HCT116 (cell line): ENCODE measurements around the gene RAB3B. TPM values are rescaled to one million over a fixed set of nuclear protein-coding genes. Genes with fewer than 3 reads are reported as not detected.

Source experiments
- ATAC-seq: fragments of 200-7000 bp; cut with Tn5 transposase; 2 replicates; pipeline ENCODE4 v1.9.1; 2020; ENCODE audit warnings: mild to moderate bottlenecking, moderate library complexity
- Bru-seq: library from RNA; stranded (reverse); fragments of 400-500 nt; gene quantifications from one replicate; lab custom pipeline; 2021; lab: Mats Ljungman, UMichigan
- BruChase-seq, 2 experiments: library from RNA; stranded (reverse); fragments of 400-500 nt; gene quantifications; one replicate each; lab custom pipeline; 2021; lab: Mats Ljungman, UMichigan
- BruUV-seq: library from RNA; stranded (reverse); fragments of 400-500 nt; replicated peaks from 2 replicates; lab custom pipeline; 2021; lab: Mats Ljungman, UMichigan
- CTCF ChIA-PET: fragments of 300-600 bp; sonication (Branson Sonifier 250); formaldehyde crosslinking; loops from one replicate; lab custom pipeline; 2021; ENCODE audit warnings: antibody characterized with exemption; lab: Charles Lee
- POLR2A ChIA-PET: fragments of 300-600, 350-600 bp; sonication (Branson Sonifier 250); formaldehyde crosslinking; loops from one replicate; lab custom pipeline; 2021; ENCODE audit warnings: antibody characterized with exemption; lab: Charles Lee
- RAD21 ChIA-PET, 2 experiments: fragments of 300-600 bp; sonication (Branson Sonifier 250); formaldehyde crosslinking; loops; one replicate each; lab custom pipeline; 2023; ENCODE audit warnings: low total read pairs in 2 of 2; ENCODE audit not compliant: uncharacterized antibody in 2 of 2, unreplicated experiment in 2 of 2, low non-redundant PET in 1 of 2; lab: Charles Lee
- DNase-seq: peaks from one replicate; pipeline ENCODE4 v3.0.0-alpha.2; 2010; ENCODE audit warnings: low read depth, low spot score
- H2AFZ ChIP-seq: fragments of 200-600 bp; shearing (Covaris generic), sonication (generic); 2 replicates; pipeline ENCODE4 v1.6.1; 2017; ENCODE audit warnings: low read depth, mixed run types, mixed read lengths, antibody characterized with exemption, low read length; ENCODE audit not compliant: poor library complexity, severe bottlenecking
- H3K27ac ChIP-seq: 2 replicates; pipeline ENCODE4 v1.5.1; 2012; ENCODE audit warnings: low read depth, low read length
- H3K27me3 ChIP-seq: fragments of 200-600 bp; sonication (generic); 2 replicates; pipeline ENCODE4 v1.6.1; 2016; ENCODE audit warnings: mixed run types, low read length, mixed read lengths; ENCODE audit not compliant: insufficient read depth
- H3K36me3 ChIP-seq, 2 experiments: fragments of 200-500 bp in 1 of 2; fragments of 200-600 bp in 1 of 2; sonication (Bioruptor generic) in 1 of 2; sonication (generic) in 1 of 2; 2 replicates each; pipeline versions ENCODE4 v1.5.1 to v1.6.1; 2014 to 2016; ENCODE audit warnings: low read length in 2 of 2, inconsistent platforms in 1 of 2, mixed read lengths in 1 of 2, mixed run types in 1 of 2; ENCODE audit not compliant: insufficient read depth in 2 of 2, control insufficient read depth in 1 of 2
- H3K4me1 ChIP-seq, 2 experiments: fragments of 200-600 bp in 1 of 2; sonication (generic) in 1 of 2; 2 replicates each; pipeline versions ENCODE4 v1.5.1 to v1.6.1; 2012 to 2017; ENCODE audit warnings: low read length in 2 of 2, inconsistent platforms in 1 of 2, mild to moderate bottlenecking in 1 of 2, mixed read lengths in 1 of 2, mixed run types in 1 of 2, moderate library complexity in 1 of 2; ENCODE audit not compliant: insufficient read depth in 2 of 2, control insufficient read depth in 1 of 2
- H3K4me2 ChIP-seq: fragments of 200-600 bp; sonication (generic); 2 replicates; pipeline ENCODE4 v1.6.1; 2017; ENCODE audit warnings: mixed run types, low read length, mixed read lengths
- H3K4me3 ChIP-seq, 2 experiments: fragments of 200-600 bp in 1 of 2; sonication (generic) in 1 of 2; replicated peaks in 1 of 2; 2 replicates each; pipeline ENCODE4 v1.5.1; 2011 to 2016; ENCODE audit warnings: low read length in 2 of 2, control low read depth in 1 of 2, low read depth in 1 of 2, mild to moderate bottlenecking in 1 of 2, mixed read lengths in 1 of 2, mixed run types in 1 of 2
- H3K79me2 ChIP-seq: fragments of 200-600 bp; sonication (generic); 2 replicates; pipeline ENCODE4 v1.6.1; 2017; ENCODE audit warnings: mild to moderate bottlenecking, mixed run types, low read length, moderate library complexity, mixed read lengths; ENCODE audit not compliant: insufficient read depth
- H3K9ac ChIP-seq: fragments of 200-600 bp; sonication (generic); 2 replicates; pipeline ENCODE4 v1.6.1; 2016; ENCODE audit warnings: low read length, mixed read lengths
- H3K9me2 ChIP-seq: fragments of 200-600 bp; sonication (generic), shearing (Covaris generic); 2 replicates; pipeline ENCODE4 v1.6.1; 2017; ENCODE audit warnings: mixed run types, mild to moderate bottlenecking, moderate library complexity; ENCODE audit not compliant: insufficient read depth
- H3K9me3 ChIP-seq, 2 experiments: fragments of 200-500 bp in 1 of 2; fragments of 200-600 bp in 1 of 2; sonication (Bioruptor generic) in 1 of 2; sonication (generic) in 1 of 2; 2 replicates each; pipeline ENCODE4 v1.6.1; 2014 to 2017; ENCODE audit warnings: low read length in 2 of 2, mixed read lengths in 2 of 2, inconsistent platforms in 1 of 2, low read depth in 1 of 2, mild to moderate bottlenecking in 1 of 2, mixed run types in 1 of 2, moderate library complexity in 1 of 2; ENCODE audit not compliant: control insufficient read depth in 1 of 2, insufficient read depth in 1 of 2
- H4K20me1 ChIP-seq: fragments of 200-600 bp; sonication (generic), shearing (Covaris generic); 2 replicates; pipeline ENCODE4 v1.6.1; 2017; ENCODE audit warnings: mixed run types, mild to moderate bottlenecking, moderate library complexity; ENCODE audit not compliant: insufficient read depth
- ATF3 ChIP-seq: IDR thresholded peaks from 2 replicates; pipeline ENCODE4 v1.6.1; 2012
- CBX3 ChIP-seq: IDR thresholded peaks from 2 replicates; pipeline ENCODE4 v1.6.1; 2012; ENCODE audit warnings: low read depth
- ELF1 ChIP-seq: IDR thresholded peaks from 2 replicates; pipeline ENCODE4 v1.6.1; 2012; ENCODE audit warnings: low read depth, borderline replicate concordance
- POLR2AphosphoS5 ChIP-seq: IDR thresholded peaks from 2 replicates; pipeline ENCODE4 v1.6.1; 2011; ENCODE audit warnings: mild to moderate bottlenecking, low read depth, low read length, moderate library complexity
- SIN3A ChIP-seq: IDR thresholded peaks from 2 replicates; pipeline ENCODE4 v1.6.1; 2012; ENCODE audit warnings: low read depth
- ZNF274 ChIP-seq: fragments of 200-500 bp; sonication (Bioruptor generic); IDR thresholded peaks from 2 replicates; pipeline ENCODE4 v1.6.1; 2014; ENCODE audit warnings: mild to moderate bottlenecking, low read depth, low read length, inconsistent platforms
- intact Hi-C: fragments of 100-400 bp; cut with micrococcal nuclease; formaldehyde crosslinking; loops from 2 replicates; pipeline ENCODE4 v1.10.0; 2022
- long read RNA-seq: library from polyadenylated mRNA; unstranded; transcript quantifications from one replicate; pipeline ENCODE4 v2.0.0, GENCODE V29; 2021; ENCODE audit not compliant: unreplicated experiment
- polyA plus RNA-seq: library from polyadenylated mRNA; unstranded; fragments of >200 nt; gene quantifications from 2 replicates; pipeline ENCODE4 v1.2.1, GENCODE V29; 2012; ENCODE audit warnings: missing spikeins
- total RNA-seq: library from RNA; stranded (reverse); gene quantifications from one replicate; pipeline ENCODE4 v1.2.1, GENCODE V29; 2021; ENCODE audit not compliant: unreplicated experiment
- TF ChIP-seq, protein P1 (sequence below): IDR thresholded peaks from 2 replicates; pipeline ENCODE4 v1.6.1; 2012

RAB3B gene
- total RNA-seq (15.1 TPM), Bru-seq, nascent RNA (percentile 63 among the genes with signal in this experiment), BruChase-seq, experiment 1, labeled RNA remaining after a 6-hour chase (percentile 83 among the genes with signal in this experiment), BruChase-seq, experiment 2, labeled RNA remaining after a 2-hour chase (percentile 73 among the genes with signal in this experiment)
- polyA plus RNA-seq = 4.9 and 6.3 TPM in 2 replicates
- long read RNA-seq, full-length matches to known transcripts = 22 of 38 reads
- long read RNA-seq, partial matches to known transcripts = 1 of 38 reads
- long read RNA-seq, other reads (novel, unspliced or antisense) = 15 of 38 reads

DNA sequence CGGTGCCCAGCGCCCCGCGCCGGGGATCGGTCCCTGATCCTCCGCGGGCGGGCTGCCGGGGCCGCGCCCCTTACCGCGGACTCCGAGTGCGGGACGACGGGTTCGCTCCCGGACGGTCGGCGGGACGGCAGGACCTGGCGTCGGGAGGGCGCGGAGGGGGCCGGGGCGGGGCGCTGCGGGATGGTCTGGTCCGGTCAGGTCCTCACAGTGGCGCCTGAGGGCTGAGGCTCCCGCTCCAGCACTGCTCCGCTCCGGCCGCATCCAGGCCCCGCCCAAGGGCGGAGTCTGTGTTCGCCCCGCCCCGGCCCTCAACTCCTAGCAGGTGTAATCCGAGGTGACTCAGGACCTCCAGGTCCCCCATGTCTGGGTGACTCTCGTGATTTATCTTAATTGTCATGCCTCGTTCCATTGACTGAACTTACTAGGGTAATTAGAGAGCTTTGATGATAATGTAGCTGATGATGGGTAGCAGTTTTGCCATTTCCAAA is at the start of gene RAB3B:
TSS of gene RAB3B (minus strand) at position 223 of the 488 bp plus-strand sequence. CDS start 13,583 bp downstream, outside the sequence.
- DNase-seq (peak; percentile 51), ATAC-seq (peak; percentile 100)
- ChIA-PET POLR2A (no interaction called here), CTCF (no interaction called here), RAD21 (no interaction called here)
- Histone ChIP-seq H3K79me2 (no peaks in the 10 kb centered on the region), H2AFZ (no peak within 1 kb of the TSS), H4K20me1 (no peaks in the 10 kb centered on the region), H3K27ac (peak within 1 kb of the TSS; percentile 37; the same call in 1 of the 2 replicates), H3K4me2 (peak within 1 kb of the TSS; percentile 83), H3K36me3 (no peaks in the 10 kb centered on the region), H3K9ac (peak within 1 kb of the TSS; percentile 67), H3K27me3 (no peaks in the 10 kb centered on the region), H3K4me3 (peak within 1 kb of the TSS; percentile 56 to 76), H3K9me2 (no peaks in the 10 kb centered on the region), H3K9me3 (no peaks in the 10 kb centered on the region), H3K4me1 (peaks cover 0 to 5% of the 10 kb centered on the region in 2 experiments; a peak in 1 of 4 replicates)
- BruUV-seq = no TSS peak
- intact Hi-C loops = no loop called here
- peak; percentile 85 for TF ChIP-seq POLR2AphosphoS5
- TF ChIP-seq, protein P1, sequence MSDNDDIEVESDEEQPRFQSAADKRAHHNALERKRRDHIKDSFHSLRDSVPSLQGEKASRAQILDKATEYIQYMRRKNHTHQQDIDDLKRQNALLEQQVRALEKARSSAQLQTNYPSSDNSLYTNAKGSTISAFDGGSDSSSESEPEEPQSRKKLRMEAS = 0 out of 2 replicates have a peak, but pooled peaks have one; percentile 21
- no peak for TF ChIP-seq CBX3

GRCh38 chr1:52037909-52038308 is 47.4 kb upstream of the RAB3B start:
- intact Hi-C loops = no loop called here
- ChIA-PET POLR2A (interaction anchor here (1.1 kb wide), 1 partner anchor 17 kb away, joined by 3 read pairs; the partner anchor contains the start of gene TXNDC12), RAD21 (no interaction called here), CTCF (interaction anchor here (1.1 kb wide), 1 partner anchor 17 kb away, joined by 3 read pairs; the partner anchor contains the start of gene TXNDC12)
- TF ChIP-seq ELF1 (no peak), ATF3 (no peak), SIN3A (no peak), ZNF274 (no peak)
- TF ChIP-seq, protein P1 = no peak
- Histone ChIP-seq H3K27ac (no peak overlapping the region), H3K4me2 (no peak overlapping the region), H4K20me1 (no peaks in the 10 kb centered on the region), H3K9ac (no peak overlapping the region), H3K4me3 (no peak overlapping the region), H3K79me2 (peaks cover 15% of the 10 kb centered on the region), H3K36me3 (peaks cover 6 to 7% of the 10 kb centered on the region in 2 experiments; a peak in 3 of 4 replicates), H2AFZ (no peak overlapping the region), H3K9me2 (no peaks in the 10 kb centered on the region), H3K27me3 (no peaks in the 10 kb centered on the region), H3K4me1 (peaks cover under 1 to 8% of the 10 kb centered on the region in 2 experiments; a peak in 2 of 4 replicates), H3K9me3 (no peaks in the 10 kb centered on the region)
- no TSS peak for BruUV-seq
- DNase-seq = no peak
- no peak for ATAC-seq
